PC-9 (cell line): ENCODE measurements around the gene OSBPL2. TPM values are rescaled to one million over a fixed set of nuclear protein-coding genes. Genes with fewer than 3 reads are reported as not detected.

Experiments
- BruUV-seq: library from RNA; stranded (reverse); fragments of 400-500 nt; replicated peaks from 2 replicates; lab custom pipeline; 2021; lab: Mats Ljungman, UMichigan
- CTCF ChIA-PET: fragments of 300-600 bp; sonication (Branson Sonifier 250); formaldehyde crosslinking; loops from one replicate; lab custom pipeline; 2022; ENCODE audit warnings: antibody characterized with exemption; lab: Charles Lee
- POLR2A ChIA-PET: fragments of 300-600 bp; sonication (Branson Sonifier 250); formaldehyde crosslinking; loops from one replicate; lab custom pipeline; 2022; ENCODE audit warnings: antibody characterized with exemption; ENCODE audit not compliant: unreplicated experiment; lab: Charles Lee
- DNase-seq, 2 experiments: peaks; one replicate each; pipeline versions ENCODE4 v3.0.0 to v3.0.0-alpha.2; 2015 to 2022; ENCODE audit warnings: mixed read lengths in 1 of 2
- H2AFZ ChIP-seq: fragments of 200-600 bp; sonication (generic); 2 replicates; pipeline ENCODE4 v1.8.1; 2017; ENCODE audit warnings: antibody characterized with exemption
- H3F3A ChIP-seq: fragments of 200-600 bp; sonication (generic); 2 replicates; pipeline ENCODE4 v1.8.1; 2017; ENCODE audit warnings: antibody characterized with exemption, mild to moderate bottlenecking, low read depth; ENCODE audit not compliant: insufficient read depth
- H3K27ac ChIP-seq: fragments of 200-600 bp; sonication (generic); 2 replicates; pipeline ENCODE4 v1.6.1; 2016; ENCODE audit warnings: mixed run types
- H3K27me3 ChIP-seq: fragments of 200-600 bp; sonication (generic); 2 replicates; pipeline ENCODE4 v1.6.1; 2016; ENCODE audit warnings: low read depth, mixed run types; ENCODE audit not compliant: insufficient read depth
- H3K36me3 ChIP-seq: fragments of 200-600 bp; sonication (generic); 2 replicates; pipeline ENCODE4 v1.6.1; 2016; ENCODE audit warnings: low read depth, mixed run types
- H3K4me1 ChIP-seq: fragments of 200-600 bp; sonication (generic); replicated peaks from 2 replicates; pipeline ENCODE4 v1.6.1; 2016; ENCODE audit warnings: mixed run types; ENCODE audit not compliant: insufficient read depth
- H3K4me2 ChIP-seq: fragments of 200-600 bp; sonication (generic); 2 replicates; pipeline ENCODE4 v1.6.1; 2017; ENCODE audit warnings: mixed run types
- H3K4me3 ChIP-seq: fragments of 200-600 bp; sonication (generic); 2 replicates; pipeline ENCODE4 v1.6.1; 2016; ENCODE audit warnings: mixed run types
- H3K79me2 ChIP-seq: fragments of 200-600 bp; sonication (generic); 2 replicates; pipeline ENCODE4 v1.6.1; 2017; ENCODE audit warnings: low read depth, mixed run types
- H3K9me2 ChIP-seq: fragments of 200-600 bp; sonication (generic); 2 replicates; pipeline ENCODE4 v1.8.1; 2017; ENCODE audit warnings: mild to moderate bottlenecking; ENCODE audit not compliant: insufficient read depth
- H3K9me3 ChIP-seq: fragments of 200-600 bp; sonication (generic); 2 replicates; pipeline ENCODE4 v1.8.1; 2016; ENCODE audit warnings: low read depth; ENCODE audit not compliant: insufficient read depth
- H4K20me1 ChIP-seq: fragments of 200-600 bp; sonication (generic); 2 replicates; pipeline ENCODE4 v1.8.1; 2017; ENCODE audit not compliant: insufficient read depth
- EZH2 ChIP-seq: fragments of 200-600 bp; sonication (generic); IDR thresholded peaks from 2 replicates; pipeline ENCODE4 v1.8.0; 2017; ENCODE audit warnings: antibody characterized with exemption, low read depth
- intact Hi-C: fragments of 100-400 bp; cut with micrococcal nuclease; formaldehyde crosslinking; loops from one replicate; pipeline ENCODE4 v1.10.0; 2022; ENCODE audit not compliant: unreplicated experiment
- microRNA-seq: library from miRNA; unstranded; fragments of <30 nt; microRNA quantifications from one replicate; pipeline ENCODE4 v1.2.0, GENCODE V29; 2021; ENCODE audit warnings: borderline number of aligned reads, borderline replicate concordance
- total RNA-seq: library from RNA; stranded (reverse); gene quantifications from 2 replicates; pipeline ENCODE4 v1.2.3, GENCODE V29; 2021
- TF ChIP-seq, protein P1 (sequence below): fragments of 200-600 bp; sonication (generic); conservative IDR thresholded peaks from 2 replicates; pipeline ENCODE4 v1.6.1; 2017; ENCODE audit warnings: mixed run types, antibody characterized with exemption, mild to moderate bottlenecking, moderate library complexity

OSBPL2 gene
- total RNA-seq, 1 experiment from 2014 or later = 84.8 TPM

DNA sequence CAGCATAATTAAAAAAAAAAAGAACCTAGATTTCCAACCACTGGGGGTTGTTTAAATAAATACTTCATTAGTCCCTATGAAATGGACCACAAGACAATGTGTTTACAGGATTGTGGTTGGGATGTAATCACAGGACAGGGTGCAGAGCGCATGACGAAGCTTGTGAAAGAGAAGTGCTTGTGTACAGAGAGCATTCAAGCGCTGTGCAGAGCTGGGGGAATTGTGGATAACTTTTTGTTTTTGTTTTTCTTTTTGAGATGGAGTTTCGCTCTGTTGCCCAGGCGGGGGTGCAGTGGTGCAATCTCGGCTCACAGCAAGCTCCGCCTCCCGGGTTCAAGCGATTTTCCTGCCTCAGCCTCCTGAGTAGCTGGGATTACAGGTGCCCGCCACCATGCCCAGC is 106.5 kb downstream of the OSBPL2 start:
- Histone ChIP-seq H3F3A (peaks cover 89% of the 10 kb centered on the region), H3K27ac (peak overlapping the region; percentile 28; the same call in 1 of the 2 replicates), H3K4me3 (no peak overlapping the region), H3K9me2 (no peaks in the 10 kb centered on the region), H3K4me1 (0 out of 2 replicates have a peak, but pooled peaks cover 1% of the 10 kb centered on the region), H3K79me2 (peaks cover 59% of the 10 kb centered on the region), H4K20me1 (peaks cover 32% of the 10 kb centered on the region), H3K9me3 (no peaks in the 10 kb centered on the region), H2AFZ (no peak overlapping the region), H3K4me2 (no peak overlapping the region), H3K27me3 (no peaks in the 10 kb centered on the region), H3K36me3 (peaks cover 59% of the 10 kb centered on the region)
- POLR2A ChIA-PET = no interaction called here
- TF ChIP-seq EZH2 = no peak
- TF ChIP-seq, protein P1, sequence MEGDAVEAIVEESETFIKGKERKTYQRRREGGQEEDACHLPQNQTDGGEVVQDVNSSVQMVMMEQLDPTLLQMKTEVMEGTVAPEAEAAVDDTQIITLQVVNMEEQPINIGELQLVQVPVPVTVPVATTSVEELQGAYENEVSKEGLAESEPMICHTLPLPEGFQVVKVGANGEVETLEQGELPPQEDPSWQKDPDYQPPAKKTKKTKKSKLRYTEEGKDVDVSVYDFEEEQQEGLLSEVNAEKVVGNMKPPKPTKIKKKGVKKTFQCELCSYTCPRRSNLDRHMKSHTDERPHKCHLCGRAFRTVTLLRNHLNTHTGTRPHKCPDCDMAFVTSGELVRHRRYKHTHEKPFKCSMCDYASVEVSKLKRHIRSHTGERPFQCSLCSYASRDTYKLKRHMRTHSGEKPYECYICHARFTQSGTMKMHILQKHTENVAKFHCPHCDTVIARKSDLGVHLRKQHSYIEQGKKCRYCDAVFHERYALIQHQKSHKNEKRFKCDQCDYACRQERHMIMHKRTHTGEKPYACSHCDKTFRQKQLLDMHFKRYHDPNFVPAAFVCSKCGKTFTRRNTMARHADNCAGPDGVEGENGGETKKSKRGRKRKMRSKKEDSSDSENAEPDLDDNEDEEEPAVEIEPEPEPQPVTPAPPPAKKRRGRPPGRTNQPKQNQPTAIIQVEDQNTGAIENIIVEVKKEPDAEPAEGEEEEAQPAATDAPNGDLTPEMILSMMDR = no peak
- CTCF ChIA-PET = interaction anchor here (0.7 kb wide), 1 partner anchor 145 kb away, joined by 5 read pairs; no protein-coding TSS in a partner anchor
- intact Hi-C loops = no loop called here
- no peak for DNase-seq
- BruUV-seq = TSS peak; percentile 30

Small RNA genes lying within 50 kb of the gene (microRNA-seq; reads per million reads assigned to microRNA genes)
- 4.7 reads per million for gene MIR4758

Other genes starting within 250 kb of the OSBPL2 start
- gene TAF4, start 172.6 kb upstream of the OSBPL2 start, total RNA-seq = 25.8 and 32.5 TPM in 2 replicates
- gene LSM14B, start 116.0 kb upstream of the OSBPL2 start, total RNA-seq = 61.5 and 67.2 TPM in 2 replicates
- 367 and 391 TPM in 2 replicates for gene PSMA7, start 95.1 kb upstream of the OSBPL2 start, total RNA-seq
- gene SS18L1, start 94.8 kb upstream of the OSBPL2 start, total RNA-seq = 22.4 and 29.0 TPM in 2 replicates
- gene MTG2, start 55.5 kb upstream of the OSBPL2 start, total RNA-seq = 58.1 and 62.5 TPM in 2 replicates
- gene HRH3, start 18.2 kb upstream of the OSBPL2 start, total RNA-seq = not detected in 2 replicates
- 172 and 173 TPM in 2 replicates for gene ADRM1, start 64.5 kb downstream of the OSBPL2 start, total RNA-seq
- gene LAMA5, start 128.8 kb downstream of the OSBPL2 start, total RNA-seq = 700 and 744 TPM in 2 replicates
- gene RPS21, start 148.6 kb downstream of the OSBPL2 start, total RNA-seq = 2,188 and 2,275 TPM in 2 replicates
- 11.2 and 14.1 TPM in 2 replicates for gene CABLES2, start 168.8 kb downstream of the OSBPL2 start, total RNA-seq
- 8.7 and 14.0 TPM in 2 replicates for gene RBBP8NL, start 189.0 kb downstream of the OSBPL2 start, total RNA-seq
- gene GATA5, start 237.5 kb downstream of the OSBPL2 start, total RNA-seq = 0.96 and 2.1 TPM in 2 replicates